Measurements from ENCODE around the gene GGT6.

Gene GGT6

GRCh38 chr17:4529533-4530152 lies 30.7 kb downstream of the GGT6 start:
- in situ Hi-C loops (cut with MboI; ENCODE audit: low sequenced_read_pairs): no loop called here

GRCh38 chr17:4527566-4528125 lies 32.7 kb downstream of the GGT6 start:
- in situ Hi-C loops (cut with MboI; ENCODE audit: low sequenced_read_pairs): no loop called here

GRCh38 chr17:4527134-4527533 lies 33.2 kb downstream of the GGT6 start:
- in situ Hi-C loops (cut with MboI; ENCODE audit: low sequenced_read_pairs): no loop called here

- in situ Hi-C loops (cut with MboI; ENCODE audit: low sequenced_read_pairs): no loop called here
These were observed 34.5 kb downstream of the GGT6 start for GRCh38 chr17:4525691-4526397.

GRCh38 chr17:4523946-4524345 lies 36.4 kb downstream of the GGT6 start:
- in situ Hi-C loops (cut with MboI; ENCODE audit: low sequenced_read_pairs): no loop called here

- in situ Hi-C loops (cut with MboI; ENCODE audit: low sequenced_read_pairs): no loop called here
These were observed 37.7 kb downstream of the GGT6 start for GRCh38 chr17:4522661-4523060.

- in situ Hi-C loops (cut with MboI; ENCODE audit: low sequenced_read_pairs): no loop called here
These were observed 39.3 kb downstream of the GGT6 start for GRCh38 chr17:4520894-4521600.

- in situ Hi-C loops (cut with MboI; ENCODE audit: low sequenced_read_pairs): no loop called here
These were observed 40.1 kb downstream of the GGT6 start for GRCh38 chr17:4520060-4520893.

GRCh38 chr17:4519361-4519788 lies 41.0 kb downstream of the GGT6 start:
- in situ Hi-C loops (cut with MboI; ENCODE audit: low sequenced_read_pairs): no loop called here

GRCh38 chr17:4518901-4519300 lies 41.5 kb downstream of the GGT6 start:
- in situ Hi-C loops (cut with MboI; ENCODE audit: low sequenced_read_pairs): no loop called here

- in situ Hi-C loops (cut with MboI; ENCODE audit: low sequenced_read_pairs): no loop called here
These were observed 43.6 kb downstream of the GGT6 start for GRCh38 chr17:4516735-4517134.

- in situ Hi-C loops (cut with MboI; ENCODE audit: low sequenced_read_pairs): no loop called here
These were observed 44.9 kb downstream of the GGT6 start for GRCh38 chr17:4515501-4515900.

GRCh38 chr17:4514779-4515178 lies 45.6 kb downstream of the GGT6 start:
- in situ Hi-C loops (cut with MboI; ENCODE audit: low sequenced_read_pairs): no loop called here

- in situ Hi-C loops (cut with MboI; ENCODE audit: low sequenced_read_pairs): no loop called here
These were observed 46.2 kb downstream of the GGT6 start for GRCh38 chr17:4514206-4514605.

- in situ Hi-C loops (cut with MboI; ENCODE audit: low sequenced_read_pairs): no loop called here
These were observed 47.0 kb downstream of the GGT6 start for GRCh38 chr17:4513113-4514032.

GRCh38 chr17:4512156-4513112 lies 47.9 kb downstream of the GGT6 start:
- in situ Hi-C loops (cut with MboI; ENCODE audit: low sequenced_read_pairs): no loop called here

- in situ Hi-C loops (cut with MboI; ENCODE audit: low sequenced_read_pairs): no loop called here
These were observed 49.0 kb downstream of the GGT6 start for GRCh38 chr17:4511199-4511932.

- in situ Hi-C loops (cut with MboI; ENCODE audit: low sequenced_read_pairs): no loop called here
These were observed 49.8 kb downstream of the GGT6 start for GRCh38 chr17:4510618-4510941.
